Stimulated activated CD8-positive, alpha-beta memory T cell treated with anti-CD3 and anti-CD28 coated beads, Interleukin-7, amount 100 ng/mL, for 24 hours (primary cell): ENCODE measurements around the gene FRAS1.
"Not testable (repeated sequence)": the region's sequence is repeated elsewhere in the genome, so short reads cannot be mapped to it uniquely, and the experiment has no call there.

Source experiments
- DNase-seq: peaks from one replicate; pipeline ENCODE4 v3.0.0-alpha.2; 2020; ENCODE audit warnings: low read depth

Gene FRAS1

DNA sequence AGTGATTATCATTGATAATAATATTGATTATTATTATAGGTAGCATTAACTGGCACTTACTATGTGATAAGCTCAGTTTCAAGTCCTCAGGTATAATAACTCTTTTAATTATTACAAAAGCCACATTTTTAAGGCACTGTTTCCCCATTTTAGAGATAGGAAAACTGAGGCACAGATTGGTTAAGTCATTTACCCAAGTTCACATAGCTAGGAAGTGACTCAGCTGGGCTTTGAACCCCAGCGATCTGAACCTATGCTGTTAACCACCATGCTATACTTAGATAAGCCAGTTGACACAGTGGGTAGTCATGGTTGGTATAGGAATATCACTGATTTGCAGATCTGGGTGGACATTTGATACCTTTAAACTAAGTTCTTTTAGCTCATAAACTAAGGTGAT is 110.4 kb downstream of the FRAS1 start:
- no peak for DNase-seq

DNA sequence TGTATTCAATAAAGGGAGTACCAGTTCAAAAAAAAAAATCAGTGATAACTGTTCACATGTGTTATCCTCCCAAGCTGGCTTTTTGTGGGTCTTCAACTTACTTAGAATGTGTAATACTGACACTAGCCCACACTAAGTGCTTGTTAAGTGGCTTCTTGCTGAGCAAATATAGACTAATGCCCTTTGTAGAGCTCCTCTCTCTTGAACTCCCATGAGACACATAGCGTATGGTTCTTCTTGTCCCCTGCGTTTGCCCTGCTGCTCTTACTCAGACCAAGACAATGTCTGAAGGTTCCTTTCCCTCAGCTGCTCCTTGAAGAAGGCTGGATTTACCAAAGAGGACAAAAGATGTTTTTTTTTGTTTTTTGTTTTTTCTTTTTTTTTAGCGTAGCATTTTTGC is 110.9 kb downstream of the FRAS1 start:
- DNase-seq: no peak

DNA sequence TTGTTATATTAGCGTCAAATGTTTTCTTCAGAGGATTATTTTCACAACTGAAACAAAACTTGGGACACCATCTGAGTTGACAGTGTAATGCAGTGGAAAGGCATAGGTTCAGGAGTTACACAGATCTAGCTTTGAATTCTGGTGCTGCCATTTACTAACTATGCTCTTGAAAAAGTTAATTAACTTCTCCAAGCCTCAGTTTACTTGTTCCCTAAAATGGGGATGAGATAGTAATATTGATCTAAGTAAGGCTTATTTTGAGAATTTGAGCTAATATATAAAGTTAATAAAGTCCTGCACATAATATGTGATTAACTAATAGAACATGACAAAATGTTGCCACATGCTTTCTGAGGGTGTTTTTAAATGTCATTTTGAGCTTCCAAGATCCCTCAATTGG is 112.6 kb downstream of the FRAS1 start:
- DNase-seq: no peak

DNA sequence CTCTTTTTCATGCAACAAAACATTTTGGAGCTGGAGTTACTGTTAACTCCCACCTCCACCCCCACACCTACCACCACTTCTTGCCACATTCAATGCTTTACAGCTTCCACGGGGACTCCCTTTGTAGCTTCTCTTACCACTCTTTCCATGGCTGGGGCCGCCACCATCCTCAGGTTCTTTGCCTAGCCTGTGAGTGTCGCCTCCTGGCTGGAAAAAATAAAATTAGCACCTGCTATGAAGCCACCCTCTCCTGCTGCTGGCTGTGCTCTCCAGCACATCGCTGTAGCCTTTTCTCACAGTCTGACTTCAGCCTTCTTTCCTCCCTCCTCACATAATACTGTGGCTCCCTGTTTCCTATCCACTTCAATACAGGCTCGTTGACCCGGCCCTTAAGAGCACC is 114.4 kb downstream of the FRAS1 start:
- no peak for DNase-seq

DNA sequence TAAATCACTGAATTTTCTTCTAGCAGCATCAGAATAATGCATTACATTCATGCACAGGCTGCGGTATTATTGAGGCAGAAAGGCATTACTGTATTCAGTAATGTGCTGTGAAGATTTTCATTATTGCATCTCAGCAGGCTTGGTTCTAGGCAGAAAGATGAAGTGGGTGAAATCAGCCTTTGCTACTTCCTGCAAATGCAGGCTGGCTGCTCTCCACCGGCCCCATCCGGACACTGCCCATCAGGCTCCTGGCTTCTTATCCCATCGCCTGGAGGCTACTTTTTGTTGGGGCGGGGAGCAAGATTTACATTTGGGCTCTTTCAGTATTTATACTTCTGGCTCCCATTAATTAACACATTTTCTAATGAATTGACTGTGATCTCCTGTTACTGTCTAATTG is 117.8 kb downstream of the FRAS1 start:
- no peak for DNase-seq

DNA sequence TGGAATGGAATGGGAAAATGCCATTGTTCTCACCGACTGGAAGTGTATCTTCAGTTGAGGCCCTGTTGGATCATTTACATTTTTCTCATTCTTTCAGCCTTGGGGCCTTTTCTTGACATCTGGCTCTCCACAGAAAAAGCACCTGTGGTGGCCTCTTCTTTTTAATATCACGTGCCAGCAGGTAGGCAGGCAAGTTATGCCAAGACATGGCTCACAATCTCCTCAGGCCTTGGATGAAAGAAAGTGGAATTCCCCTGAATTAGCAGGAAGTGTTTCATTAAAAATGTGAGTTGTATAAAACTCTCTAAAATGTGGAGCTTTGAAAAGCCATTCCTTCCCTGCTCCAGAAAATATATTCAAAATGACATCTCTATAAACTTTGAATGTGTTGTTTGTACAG is 122.1 kb downstream of the FRAS1 start:
- DNase-seq: no peak

DNA sequence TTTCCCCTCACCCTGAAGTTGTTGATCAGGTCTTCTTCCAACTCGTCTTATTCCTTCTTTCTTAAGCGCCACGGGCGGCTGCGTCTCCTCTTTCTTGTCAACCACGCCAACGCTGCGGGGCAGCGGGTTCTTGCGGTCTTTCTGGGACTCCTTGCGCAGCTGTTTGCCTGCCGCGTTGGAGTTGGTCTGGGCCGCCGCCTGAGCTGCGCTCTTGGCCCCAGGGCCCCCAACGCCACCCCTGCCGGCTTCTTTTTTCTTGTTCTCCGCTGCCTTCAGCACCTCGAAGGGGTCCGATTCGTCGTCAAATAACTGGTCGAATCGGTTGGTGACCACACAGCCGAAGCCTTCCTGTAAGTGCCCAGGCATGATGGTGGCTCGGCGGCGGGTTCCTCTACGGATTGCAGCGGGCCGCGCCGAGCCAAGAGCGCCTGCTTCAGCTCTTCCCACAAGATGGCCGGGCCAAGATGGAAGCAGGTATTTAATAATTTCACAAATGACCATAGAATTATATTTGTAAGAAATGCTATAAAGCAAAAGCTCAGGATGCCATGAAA is 124.6 kb downstream of the FRAS1 start:
- not testable (repeated sequence) for DNase-seq

DNA sequence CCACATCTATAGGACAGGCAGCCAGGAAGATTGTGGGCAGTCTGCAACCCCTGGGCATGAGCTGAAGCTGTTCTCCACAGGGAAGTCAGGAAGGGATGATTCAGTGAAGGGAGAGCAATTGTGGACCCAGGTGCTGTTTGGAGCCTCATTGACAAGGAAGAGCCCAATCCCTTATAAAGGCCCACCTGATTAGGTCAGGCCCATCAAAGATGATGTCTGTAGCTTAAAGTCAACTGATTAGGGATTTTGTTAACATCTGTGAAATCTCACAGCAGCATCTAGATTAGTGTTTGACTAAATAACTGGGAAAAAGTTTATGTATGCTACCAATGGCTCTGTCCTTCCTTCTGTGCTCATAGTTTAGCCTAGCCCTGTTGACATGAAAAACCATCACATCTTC is 127.5 kb downstream of the FRAS1 start:
- DNase-seq: no peak

DNA sequence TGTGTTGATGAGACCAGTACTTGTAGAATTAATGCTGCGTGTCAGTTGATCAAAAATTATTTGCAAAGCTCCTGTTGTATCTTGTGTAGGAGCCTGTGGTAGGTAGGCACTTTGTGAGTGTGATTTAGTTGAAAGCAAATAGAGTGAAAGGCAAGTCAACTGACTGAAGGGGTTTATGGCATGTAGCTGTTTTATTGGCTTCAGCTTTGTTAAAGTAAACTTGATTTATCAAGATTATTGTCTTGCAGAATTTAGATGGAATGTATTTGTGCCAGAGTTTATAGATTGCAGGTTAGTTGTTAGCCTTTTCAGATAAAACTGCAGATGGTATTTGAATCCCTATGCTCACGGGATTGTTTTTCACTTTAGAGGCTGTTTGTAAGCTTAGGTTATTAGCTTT is 128.0 kb downstream of the FRAS1 start:
- no peak for DNase-seq

DNA sequence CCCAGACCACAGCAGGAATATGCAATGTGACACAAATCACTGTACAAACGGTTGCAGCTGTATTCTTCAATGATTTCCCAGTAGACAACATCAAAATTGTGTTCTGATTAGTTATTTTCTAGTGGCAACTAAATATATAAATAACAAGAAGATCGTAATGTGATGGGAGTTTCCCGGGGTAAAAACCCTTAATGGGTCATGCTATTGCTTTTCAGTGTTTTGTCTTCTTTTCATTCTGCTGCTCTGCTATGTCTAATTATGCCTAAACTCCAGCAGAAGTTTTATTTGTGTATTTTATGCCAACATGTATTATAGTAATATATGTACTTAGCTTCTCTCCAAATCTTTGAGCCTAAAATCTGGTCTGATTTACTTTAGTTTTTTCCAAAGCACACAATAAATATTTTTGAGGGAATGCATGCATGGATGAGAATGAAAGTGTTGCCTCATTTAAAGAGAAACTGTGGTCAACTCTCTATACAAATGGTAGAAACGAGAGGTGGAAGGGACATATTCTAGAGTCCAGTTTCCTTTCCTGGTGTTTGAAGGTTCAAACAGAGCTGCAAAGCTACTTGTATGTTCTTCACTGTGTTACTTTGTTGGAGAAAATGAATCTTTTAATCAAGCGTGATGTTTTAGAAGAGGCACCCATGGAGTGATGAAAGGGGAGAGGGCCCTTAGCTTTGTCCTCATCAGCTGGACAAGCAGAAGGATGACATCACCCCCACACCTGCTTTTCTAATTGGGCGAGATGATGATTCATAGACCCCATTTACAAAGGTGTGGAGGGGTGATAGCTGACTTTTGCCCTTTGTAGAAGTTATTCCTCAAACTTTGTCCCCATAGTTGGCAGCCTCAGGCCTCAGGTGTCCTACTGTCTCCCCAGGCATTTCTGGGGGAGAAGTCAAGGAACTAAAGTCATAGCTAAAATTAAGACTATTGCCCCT is 129.7 kb downstream of the FRAS1 start:
- DNase-seq: no peak

DNA sequence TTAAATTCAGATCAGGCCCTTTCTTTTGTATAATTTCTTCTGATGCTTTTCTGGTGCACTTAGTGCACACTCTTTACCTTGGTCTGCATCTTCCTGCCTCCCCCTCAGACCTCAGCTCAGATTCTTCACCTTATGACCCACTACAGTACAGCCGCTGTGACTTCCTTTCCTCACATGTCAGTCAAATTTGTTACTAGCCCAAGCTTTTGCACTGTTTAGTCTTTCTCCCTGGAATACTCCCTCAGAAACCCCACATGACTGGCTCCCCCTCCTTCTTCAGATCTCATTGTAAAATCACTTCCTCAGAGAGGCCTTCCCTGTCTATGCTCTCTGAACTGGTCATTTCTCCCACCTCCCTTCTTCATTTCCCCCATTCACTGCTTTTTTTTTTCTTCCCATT is 132.9 kb downstream of the FRAS1 start:
- DNase-seq: no peak

DNA sequence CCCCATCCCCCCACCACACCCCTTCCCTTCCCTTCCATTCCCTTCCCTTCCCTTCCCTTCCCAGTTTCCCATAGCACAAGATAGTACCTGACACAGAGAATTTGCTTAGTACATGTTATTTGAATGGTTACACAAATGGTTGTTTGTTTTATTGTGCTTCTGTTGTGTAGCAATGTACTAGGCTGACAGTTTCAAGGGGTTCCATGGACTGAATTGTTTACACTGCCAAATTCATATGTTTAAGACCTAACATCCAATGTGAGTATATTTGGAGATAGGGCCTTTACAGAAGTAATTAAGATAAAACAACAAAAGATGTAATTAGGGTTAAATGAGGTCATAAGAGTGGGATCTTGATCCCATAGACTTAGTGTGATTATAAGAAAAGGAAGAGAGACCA is 133.5 kb downstream of the FRAS1 start:
- no peak for DNase-seq

DNA sequence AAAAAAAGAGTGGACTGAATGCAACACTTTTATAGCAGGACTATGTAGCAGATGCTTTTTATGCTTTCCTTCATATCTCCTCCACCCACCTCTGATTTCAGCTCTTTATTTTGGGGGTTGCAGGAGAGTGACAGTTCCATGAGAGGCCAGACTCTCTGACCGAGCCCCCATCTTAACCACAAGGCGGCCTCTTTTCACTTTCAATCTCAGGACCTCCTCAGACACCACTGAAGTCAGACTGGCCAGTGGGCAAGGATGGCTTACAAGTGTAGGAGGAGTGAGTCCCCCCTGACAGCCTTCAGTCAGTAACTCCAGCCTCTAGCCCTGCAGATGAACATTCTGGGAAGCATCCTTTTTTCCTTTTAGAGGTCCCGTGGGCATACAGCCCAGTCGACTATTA is 140.8 kb downstream of the FRAS1 start:
- no peak for DNase-seq

DNA sequence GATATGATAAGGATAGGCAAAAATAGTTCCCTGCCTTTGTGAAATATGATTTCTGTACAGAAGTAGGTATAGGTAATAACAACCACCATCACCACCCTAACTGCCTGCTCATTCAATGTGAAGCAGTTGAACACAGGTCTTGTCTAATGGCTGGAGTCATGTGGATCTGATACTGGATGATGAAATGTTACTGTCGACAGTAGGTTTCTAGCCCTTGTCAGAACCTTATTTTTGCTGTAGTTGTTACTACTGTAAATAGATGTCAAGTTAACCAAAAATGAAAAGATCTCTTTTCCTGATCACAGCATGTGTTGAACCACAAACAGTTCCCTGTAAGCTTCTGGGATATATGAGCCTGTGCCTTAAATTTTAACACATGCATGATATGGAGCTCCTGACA is 142.9 kb downstream of the FRAS1 start:
- no peak for DNase-seq

DNA sequence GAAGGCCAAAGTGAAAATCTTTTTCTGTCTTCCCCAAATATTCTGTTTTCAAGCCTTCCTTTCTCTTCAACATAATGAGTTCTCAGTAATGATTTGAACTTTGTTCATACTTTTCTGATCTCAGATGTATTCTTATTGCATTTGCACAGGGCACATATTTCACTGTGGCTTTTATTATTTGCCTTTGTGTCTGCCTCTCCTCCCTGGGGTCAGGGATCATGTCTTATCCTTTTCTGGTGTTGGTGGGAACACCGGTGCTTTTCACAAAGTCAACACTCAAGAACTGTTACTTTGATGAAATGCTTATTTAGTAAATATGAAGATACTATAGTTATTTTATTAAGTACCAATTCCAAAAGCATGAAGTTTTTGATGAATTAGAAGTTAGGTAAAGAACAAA is 143.8 kb downstream of the FRAS1 start:
- no peak for DNase-seq

DNA sequence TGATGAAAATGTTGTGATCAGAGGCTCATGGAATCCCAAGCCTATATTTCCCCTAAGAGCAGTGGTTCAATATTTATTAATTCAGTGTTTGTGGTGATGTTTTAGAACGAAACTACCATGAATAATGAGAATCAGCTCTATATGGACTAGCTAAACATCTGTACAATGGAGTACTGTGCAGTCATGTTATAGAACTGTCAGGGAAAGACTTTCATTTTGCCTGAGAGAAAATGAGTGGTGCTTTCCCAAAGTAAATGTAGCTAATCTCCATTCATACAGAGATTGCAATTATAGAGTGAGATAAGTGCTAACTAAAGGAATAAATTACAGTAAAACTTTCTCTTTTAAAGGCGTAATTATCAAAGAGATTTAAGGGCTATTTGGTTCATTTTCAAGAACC is 147.1 kb downstream of the FRAS1 start:
- no peak for DNase-seq

DNA sequence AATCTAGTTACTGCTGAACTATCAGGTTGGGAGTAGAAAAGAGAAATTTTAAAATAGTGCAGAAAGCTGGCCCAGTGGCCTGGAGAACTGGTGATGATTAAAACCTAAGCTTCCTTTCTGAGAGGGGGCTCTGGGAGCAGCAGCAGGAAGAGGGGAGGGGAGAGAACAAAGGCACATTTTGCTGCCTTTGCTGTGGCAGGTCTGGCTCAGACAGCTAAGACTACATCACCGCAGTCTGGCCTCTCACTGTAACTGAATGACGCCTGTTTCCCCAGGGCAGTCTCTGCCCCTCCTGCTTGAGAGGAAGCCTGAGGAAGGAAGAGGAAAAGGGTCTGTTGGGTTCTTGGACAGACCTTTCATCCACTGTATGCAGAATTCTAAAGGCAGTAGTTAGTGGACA is 148.5 kb downstream of the FRAS1 start:
- no peak for DNase-seq

DNA sequence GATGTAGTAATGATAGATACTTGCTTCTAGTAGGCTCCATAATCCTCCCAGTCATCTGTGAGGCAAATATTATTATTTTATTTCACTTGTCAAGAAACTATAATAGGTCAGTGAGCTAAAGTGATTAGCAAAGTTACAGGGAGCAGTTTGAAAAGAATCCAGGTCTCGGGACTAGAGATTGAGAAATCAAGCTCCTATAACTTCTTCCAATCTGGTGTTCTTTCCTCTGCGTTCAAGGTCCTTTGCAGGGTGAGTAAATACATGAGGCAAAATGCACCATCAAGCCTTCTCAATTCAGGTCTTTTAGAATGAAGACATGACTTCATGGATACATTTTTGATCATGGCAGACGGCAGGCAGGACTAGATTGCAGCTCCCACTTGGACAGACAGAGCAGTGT is 150.4 kb downstream of the FRAS1 start:
- DNase-seq: no peak

DNA sequence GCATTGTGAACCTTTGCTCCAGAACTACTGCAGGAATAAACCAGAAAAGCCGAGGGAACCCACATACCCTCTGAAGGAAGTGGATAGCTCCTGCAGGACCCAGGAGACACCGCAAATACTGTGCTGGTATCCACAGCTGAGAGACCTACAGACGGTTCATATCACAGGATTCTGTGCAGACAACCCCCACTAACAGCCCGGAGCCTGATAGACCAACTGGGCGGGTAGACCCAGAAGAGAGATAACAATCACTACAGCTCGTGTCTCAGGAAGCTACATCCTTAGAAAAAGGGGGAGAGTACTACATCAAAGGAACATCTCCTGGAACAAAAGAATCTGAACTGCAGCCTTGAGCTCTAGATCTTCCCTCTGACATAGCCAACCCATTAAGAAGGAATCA is 150.8 kb downstream of the FRAS1 start:
- DNase-seq: no peak

DNA sequence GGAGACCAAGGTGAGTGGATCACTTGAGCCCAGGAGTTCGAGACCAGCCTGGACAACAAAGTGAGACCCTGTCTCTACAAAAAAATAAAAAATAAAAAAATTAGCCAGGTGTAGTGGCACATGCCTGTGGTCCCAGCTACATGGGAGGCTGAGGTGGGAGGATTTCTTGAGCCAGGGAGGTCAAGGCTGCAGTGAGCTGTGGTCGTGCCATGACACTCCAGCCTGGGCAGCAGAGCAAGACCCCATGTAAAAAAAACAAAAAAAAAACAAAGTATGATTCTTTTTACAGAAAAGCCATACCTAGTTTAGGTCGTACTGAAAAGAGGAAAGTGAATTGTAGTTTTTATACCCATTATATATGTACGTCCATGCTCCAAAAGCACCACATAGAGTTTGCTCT is 151.8 kb downstream of the FRAS1 start:
- not testable (repeated sequence) for DNase-seq

DNA sequence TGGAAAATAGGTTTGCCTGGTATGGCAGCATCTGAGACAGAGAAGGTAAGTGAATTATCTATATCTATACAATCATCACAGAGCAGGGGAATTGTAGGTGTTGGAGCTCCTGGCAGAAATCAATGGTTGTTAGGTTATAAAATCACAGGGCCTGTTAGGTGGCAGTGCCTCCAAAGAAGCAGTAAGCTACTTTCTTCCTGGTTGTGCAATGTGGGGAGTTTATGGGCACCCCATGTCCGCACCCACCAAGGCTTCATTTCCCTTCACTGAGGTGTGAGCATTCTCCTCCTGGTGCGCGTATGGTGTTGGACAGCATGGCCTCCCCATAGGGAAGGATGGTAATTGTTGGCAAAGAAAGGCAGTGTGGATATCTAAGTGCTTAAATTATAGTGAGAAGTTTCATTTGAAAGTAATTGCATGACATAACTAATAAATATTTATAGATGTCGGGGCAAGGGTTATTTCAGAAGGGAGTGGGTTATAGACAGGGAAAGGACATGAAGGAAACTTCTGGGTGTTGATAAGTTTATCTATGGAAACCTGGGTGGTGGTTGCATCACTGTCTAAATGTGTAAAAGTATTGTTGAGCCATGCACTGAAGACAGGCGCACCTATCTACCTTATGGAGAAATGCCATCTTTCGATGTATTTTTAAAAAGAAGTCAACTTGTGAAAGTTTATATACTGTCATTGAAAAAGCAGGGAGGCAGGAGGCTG is 153.7 kb downstream of the FRAS1 start:
- no peak for DNase-seq

DNA sequence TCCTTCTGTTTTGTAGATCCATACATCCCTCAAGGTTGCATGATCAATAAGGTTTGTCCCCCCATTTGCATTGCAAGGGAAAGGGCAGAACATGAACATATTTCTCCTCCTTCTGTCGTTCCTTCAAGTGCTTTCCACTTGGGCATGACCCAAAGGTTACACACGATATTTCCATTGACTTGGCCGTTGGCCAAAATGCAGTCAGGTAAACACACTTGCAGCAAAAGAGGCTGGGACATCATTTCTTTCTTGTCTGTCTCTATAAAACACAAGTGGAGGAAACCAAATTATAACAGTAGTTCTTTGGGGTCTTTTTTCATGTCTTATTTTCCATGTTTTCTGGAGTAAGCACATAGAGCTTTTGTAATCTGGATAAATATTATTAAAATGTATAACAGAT is 156.1 kb downstream of the FRAS1 start:
- DNase-seq: no peak

DNA sequence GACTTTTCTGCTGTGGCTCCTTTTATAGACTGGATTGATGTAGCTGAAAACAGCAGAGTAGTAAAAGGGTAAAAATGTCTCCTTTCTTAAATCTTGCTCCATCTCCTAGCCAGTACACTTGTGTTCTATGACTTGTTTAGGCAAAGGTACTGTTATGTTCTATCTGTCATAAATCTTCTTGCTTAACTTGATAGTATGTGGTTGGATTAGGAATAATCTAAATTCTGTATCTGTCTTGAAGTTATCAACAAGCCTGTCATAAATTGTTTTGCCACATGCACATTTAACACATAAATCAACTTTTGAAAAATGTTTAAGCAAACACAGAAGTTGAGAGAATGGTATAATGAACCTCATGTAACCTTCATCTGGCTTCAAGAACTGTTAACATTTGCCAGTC is 157.0 kb downstream of the FRAS1 start:
- DNase-seq: no peak
